ENCODE measurements around the gene MYRIP.

MYRIP gene

DNA sequence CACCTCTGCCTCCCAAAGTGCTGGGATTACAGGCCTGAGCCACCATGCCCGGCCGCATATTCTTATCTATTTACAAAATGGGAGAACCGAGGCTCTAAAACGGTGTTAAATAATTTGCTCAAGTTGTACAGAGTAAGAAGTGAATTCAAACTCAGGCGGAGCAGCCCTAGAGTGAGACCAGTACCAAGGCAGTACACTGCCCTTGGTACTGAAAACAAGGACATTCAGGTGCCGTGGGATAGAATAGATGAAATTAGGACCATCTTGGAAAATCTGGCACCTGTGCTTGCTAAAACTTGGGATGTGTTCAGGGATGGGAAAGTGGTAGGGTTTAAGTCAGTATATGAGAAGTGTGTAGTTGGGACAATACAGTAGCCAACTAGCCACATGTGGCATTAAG is 100.7 kb downstream of the MYRIP start:
- no peak for DNase-seq

GRCh38 chr3:39910826-39911464 is 101.5 kb downstream of the MYRIP start:
- no peak for DNase-seq

DNA sequence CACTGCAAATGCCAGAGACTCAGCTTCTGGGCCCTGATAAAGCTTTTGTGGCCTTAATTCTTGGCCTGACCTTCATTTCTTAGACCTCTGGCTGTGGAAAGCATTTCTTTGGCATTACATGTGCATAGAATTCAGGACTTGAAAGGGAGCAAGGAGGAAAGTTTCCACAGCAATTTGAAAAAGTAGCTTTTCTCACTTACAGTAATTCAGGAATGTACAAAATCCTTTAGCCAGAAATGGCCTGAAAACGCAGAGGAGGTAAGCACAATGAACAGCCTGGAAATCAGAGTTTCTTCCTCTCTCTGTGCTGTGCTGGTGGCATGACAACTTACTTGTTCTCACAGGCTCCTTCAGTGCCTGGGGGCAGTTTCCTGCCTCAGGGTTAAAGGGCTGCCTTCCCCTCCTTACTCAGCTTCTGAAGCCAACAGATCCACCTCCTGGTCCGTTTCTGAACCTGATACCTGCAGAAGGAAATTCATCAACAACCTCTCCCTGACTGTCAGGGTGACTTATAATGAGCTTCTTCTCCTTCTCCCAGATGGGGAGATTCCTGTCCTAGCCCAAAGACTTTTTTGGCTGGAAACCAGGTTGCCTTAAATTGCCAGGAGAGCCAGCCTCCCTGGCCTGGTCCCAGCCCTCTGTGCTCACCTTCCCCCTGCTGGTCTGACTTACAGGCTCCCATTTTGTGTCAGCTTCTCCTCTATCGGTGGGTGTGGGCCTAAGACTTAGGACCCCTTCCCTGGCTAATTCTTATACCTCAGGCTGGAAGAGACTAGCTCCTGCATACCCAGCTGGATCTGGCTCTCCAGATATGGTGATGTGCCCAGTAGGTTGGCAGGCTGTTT is 102.3 kb downstream of the MYRIP start:
- DNase-seq, result no peak

- DNase-seq, result no peak
Observed at GRCh38 chr3:39915027-39915426, 105.6 kb downstream of the MYRIP start.

DNA sequence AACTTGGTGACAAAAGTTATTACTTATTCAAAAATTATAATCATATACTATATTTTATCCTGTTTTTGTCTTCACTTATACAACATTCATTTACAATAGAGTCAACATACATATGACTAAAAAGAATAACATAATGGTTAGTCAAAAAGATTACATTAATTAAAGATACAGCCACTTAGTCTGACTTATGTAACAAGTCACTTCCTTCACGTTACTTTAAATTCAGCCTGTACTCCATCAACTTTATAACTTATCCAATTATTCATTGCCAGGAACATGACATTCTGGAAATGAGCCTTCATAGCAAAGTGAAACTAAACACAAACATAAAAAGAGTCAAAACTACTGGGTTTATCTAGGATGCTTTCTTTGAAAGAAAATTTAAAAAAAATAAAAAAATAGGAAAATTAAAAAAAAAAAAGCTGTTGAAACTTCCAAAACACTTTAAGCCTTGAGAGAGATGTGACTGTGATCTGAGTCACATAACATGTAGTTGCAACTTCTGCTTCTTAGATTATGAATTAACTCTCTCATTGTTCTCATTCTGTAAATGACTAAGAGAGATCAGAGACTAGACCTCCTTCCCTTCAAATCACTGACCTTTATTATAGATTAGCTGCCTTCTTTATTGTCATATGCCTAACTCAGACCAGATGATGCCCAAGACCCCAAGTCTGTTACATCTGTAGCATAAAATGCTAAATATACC is 107.8 kb downstream of the MYRIP start:
- no peak for DNase-seq

- DNase-seq, result no peak
Observed at GRCh38 chr3:39919281-39919680, 109.9 kb downstream of the MYRIP start.

- DNase-seq, result no peak
Observed at GRCh38 chr3:39920271-39920670, 110.9 kb downstream of the MYRIP start.

DNA sequence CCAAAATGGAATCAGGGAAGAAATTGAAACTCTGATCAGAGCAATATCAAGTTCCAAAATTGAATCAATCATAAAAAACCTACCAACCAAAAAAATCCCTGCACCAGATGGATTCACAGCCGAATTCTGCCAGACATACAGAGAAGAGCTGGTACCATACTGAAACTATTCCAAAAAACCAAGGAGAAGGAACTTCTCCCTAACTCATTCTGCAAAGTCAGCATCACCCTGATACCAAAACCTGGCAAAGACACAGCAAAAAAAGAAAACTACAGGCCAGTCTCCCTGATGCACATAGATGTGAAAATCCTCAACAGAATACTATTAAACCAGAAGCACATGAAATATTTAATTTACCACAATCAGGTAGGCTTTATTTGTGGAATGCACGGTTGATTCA is 118.1 kb downstream of the MYRIP start:
- DNase-seq, result no peak

DNA sequence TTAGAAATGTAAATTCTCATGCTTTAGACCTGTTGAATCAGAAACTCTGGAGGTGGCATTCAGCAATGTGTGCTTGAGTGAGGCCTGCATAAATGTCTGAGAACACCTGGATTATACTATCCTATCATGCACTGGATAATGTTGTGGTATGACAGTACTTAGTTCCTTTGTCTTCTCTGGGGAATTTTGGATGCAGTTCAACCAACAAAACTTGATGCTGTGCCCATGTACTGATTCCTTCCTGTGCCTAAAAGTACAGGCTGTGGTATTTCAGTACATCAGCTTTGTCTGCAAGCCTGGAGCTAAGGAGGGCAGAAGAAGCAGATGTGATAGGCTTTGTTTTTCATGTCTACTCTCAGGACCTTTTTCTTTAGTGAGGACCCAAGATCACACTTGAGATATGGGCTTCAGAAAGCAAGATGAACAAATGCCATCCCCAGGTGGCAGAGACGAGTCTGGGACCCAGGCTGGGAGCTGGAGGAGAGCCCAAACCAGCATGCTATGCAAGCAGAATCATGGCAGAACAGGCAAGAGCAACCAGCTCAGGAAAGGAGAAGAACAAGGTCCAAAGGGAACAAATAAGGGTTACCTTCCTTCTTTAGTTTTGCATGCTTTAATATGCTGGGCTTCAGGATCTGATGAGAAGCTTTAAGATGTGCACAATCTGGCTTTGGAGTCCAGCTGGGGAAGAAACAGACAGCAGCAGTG is 124.7 kb downstream of the MYRIP start:
- DNase-seq, result no peak

GRCh38 chr3:39934696-39935095 is 125.3 kb downstream of the MYRIP start:
- DNase-seq, result no peak

- DNase-seq, result no peak
Observed at GRCh38 chr3:39935261-39935660, 125.9 kb downstream of the MYRIP start.

GRCh38 chr3:39936848-39937247 is 127.4 kb downstream of the MYRIP start:
- no peak for DNase-seq

DNA sequence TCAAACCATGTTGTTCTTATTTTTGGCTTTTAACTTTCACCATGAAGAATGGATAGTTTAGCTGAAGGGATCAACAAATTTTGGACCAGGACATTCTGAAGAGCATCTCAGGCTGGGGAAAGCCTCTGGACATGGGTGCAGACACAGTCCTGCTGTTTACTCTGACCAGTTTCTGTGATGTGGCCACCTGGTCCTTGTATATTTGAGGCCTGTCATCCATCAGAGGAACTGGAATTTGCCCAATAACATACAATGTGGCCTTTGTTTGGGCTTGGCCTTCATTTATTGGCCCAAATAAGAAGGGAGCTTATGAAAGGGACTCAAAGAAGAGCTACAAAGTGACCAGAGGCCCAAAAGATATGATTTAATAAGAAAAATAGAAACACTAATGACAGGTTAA is 127.9 kb downstream of the MYRIP start:
- no peak for DNase-seq

DNA sequence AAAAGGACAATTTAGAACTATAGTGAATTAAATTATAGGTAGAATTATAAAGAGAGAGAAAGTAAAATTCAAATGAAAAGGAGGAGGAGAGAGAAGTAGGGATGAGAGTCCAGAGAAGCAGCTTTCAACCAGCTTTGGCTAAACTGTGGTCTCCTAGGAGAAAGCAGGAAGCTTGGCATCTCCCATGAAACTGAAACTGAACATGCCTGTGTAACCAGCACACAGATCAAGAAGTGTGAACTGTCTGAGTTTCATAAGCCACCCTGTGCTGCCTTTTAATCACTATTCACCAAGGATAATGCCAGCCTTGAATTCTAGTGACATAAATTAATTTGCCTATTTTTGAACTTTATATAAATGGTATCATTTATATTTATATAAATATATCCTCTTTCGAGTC is 128.5 kb downstream of the MYRIP start:
- no peak for DNase-seq

DNA sequence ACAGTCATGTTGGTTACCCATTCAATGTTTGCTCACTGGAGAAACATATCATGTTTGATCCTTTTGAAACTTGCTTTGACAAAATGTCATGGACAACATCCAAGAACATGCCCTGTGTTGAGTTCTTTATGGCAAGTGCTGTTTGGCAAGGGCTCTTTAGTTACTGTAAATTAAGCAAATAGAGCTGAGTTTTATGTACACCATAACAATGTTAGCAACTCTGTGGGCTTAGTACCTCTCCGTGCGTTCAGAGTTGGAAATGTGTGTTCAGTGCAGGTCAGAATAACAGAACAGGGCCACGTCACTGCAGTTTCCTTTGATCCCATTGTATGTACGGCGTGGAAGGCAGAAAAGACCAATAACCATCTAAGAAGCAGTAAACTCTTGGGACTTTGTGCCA is 132.5 kb downstream of the MYRIP start:
- no peak for DNase-seq

DNA sequence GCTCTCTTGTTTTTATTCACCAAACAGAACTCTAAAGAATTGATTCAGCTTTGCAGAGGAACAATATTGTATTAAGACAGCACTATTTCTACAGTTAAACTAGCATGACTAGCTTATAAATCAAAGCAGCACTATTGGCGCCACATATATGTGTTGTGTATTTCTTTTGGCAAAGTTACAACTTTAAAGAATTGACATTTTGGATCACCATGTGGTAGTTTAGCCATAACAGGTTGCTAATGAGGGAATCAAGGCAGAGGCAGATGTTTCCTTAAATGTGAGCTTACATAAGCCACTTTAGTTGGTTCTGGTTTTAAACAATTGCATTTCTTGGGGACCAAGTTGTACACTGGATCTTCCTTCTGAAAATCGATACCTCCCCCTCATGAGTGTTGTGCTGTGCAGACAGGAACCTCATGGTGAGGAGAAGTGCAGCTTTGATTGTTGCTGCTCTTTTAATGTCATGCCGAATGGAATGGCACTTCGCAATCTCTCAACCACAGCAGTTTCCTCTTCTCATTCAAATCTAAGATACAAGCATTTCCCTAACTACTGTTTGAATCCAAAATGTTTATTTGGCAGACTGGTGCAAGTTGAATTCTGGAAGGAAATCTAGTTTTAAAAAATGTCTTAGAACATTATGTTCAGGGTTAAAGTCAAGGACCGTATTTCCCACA is 151.2 kb downstream of the MYRIP start:
- no peak for DNase-seq

DNA sequence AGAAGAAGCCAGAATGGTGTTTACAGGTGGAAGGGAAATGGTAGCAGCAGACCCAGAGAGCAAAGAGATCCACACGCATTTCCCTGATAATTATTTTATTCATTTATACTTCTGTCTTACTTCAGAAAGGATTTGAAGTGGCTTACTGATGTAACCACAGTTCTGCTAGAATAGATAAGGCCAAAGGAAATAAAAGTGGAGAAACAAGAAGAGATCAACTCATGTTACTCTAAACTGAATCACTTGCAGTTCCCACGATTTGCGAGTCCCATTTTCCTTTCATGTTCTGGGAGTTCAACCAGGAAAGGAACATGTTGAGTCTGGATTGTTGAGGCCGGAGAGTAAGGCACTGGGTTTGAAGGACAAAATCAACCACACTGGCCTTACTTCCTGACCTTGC is 151.8 kb downstream of the MYRIP start:
- no peak for DNase-seq

DNA sequence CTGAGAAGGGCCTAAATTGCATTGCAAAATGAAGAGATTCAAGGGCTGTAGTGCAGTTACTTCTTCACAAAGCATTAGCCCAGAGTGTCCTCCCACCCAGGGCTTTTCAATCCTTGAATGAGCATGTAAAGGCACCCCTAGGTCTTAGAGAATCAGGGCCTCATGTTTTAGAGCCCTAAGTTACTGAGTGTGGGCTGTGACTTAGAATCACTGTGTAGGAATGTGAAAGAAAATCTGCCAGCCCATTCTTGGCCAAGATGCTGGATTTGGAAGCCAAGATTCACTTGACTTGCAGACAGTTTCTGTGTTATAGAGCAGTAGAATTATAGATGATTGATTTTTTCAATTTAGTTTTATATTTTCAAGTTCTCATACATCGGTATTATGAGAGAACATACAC is 153.2 kb downstream of the MYRIP start:
- DNase-seq, result no peak

GRCh38 chr3:39965461-39965860 is 156.1 kb downstream of the MYRIP start:
- no peak for DNase-seq

- no peak for DNase-seq
Observed at GRCh38 chr3:39965997-39966396, 156.6 kb downstream of the MYRIP start.

DNA sequence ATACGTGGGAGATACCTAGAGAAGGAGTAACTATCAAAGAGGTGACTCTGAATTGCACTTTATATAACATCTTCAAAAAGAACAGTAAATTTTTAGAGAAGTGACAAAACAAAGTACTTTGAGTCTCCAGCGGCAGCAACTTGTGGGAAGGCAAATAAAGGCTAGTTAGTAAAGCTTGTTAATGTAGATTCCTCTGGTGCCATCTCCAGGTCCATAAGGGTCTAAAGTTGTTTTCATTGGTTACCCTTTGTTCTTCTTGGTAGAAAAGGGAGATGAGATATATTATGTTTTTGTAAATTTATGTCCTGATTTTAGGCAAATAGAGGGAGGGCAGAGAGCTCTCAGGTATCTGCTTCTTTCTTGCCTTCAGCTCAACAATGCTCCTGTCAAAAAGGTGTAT is 161.6 kb downstream of the MYRIP start:
- DNase-seq, result no peak

- no peak for DNase-seq
Observed at GRCh38 chr3:39971559-39972031, 162.2 kb downstream of the MYRIP start.

DNA sequence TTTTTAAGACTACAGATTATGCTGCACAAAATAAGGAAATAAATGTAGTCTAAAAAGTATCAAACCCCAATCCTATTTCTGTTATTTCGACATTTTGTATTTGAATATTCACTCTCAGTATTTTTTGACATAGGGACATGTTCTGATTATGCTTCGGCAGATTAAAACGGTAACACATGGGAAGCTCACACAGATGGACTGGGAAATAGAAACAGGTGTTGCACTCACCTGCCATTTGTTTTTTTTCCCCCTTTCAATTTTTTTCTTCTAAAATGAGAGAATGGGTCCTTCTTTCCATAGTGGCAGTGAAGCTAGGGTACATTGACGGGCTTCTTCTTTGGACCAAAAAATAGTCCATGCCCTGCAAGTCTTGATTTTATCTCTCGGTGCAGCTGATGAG is 163.1 kb downstream of the MYRIP start:
- no peak for DNase-seq

Measured in activated CD4-positive, alpha-beta T cell treated with anti-CD3 and anti-CD28 coated beads, Interleukin-2, amount 50 U/mL, for 16 hours (primary cell).